Aorta (tissue), 5 donors: ENCODE data around the gene UBTF. TPM values are rescaled to one million over a fixed set of nuclear protein-coding genes. Genes with fewer than 3 reads are reported as not detected.

Experiments
- ATAC-seq: fragments of 200-7000 bp; cut with Tn5 transposase; one replicate; pipeline ENCODE4 v1.9.1; 2022; ENCODE audit warnings: moderate library complexity; ENCODE audit not compliant: low FRiP score
- DNase-seq, 2 donors: peaks; one replicate each; pipeline ENCODE4 v3.0.0-alpha.2; 2020
- H3K27ac ChIP-seq, 2 donors: one replicate each; pipeline ENCODE4 v1.5.1; 2013; ENCODE audit warnings: low read length in 2 of 2, mild to moderate bottlenecking in 2 of 2, moderate library complexity in 2 of 2, control low read depth in 1 of 2, inconsistent platforms in 1 of 2, low read depth in 1 of 2
- H3K27me3 ChIP-seq, 2 donors: one replicate each; pipeline ENCODE4 v1.6.1; 2013; ENCODE audit warnings: control low read depth in 1 of 2, low read length in 1 of 2, mild to moderate bottlenecking in 1 of 2, moderate library complexity in 1 of 2; ENCODE audit not compliant: insufficient read depth in 2 of 2, control insufficient read depth in 1 of 2
- H3K36me3 ChIP-seq, 2 donors: one replicate each; pipeline ENCODE4 v1.6.1; 2013; ENCODE audit warnings: control low read depth in 1 of 2, low read length in 1 of 2, mild to moderate bottlenecking in 1 of 2; ENCODE audit not compliant: insufficient read depth in 2 of 2, control insufficient read depth in 1 of 2
- H3K4me1 ChIP-seq, 2 donors: one replicate each; pipeline ENCODE4 v1.6.1; 2013; ENCODE audit warnings: low read length in 2 of 2, control low read depth in 1 of 2, mild to moderate bottlenecking in 1 of 2, moderate library complexity in 1 of 2; ENCODE audit not compliant: insufficient read depth in 2 of 2, control insufficient read depth in 1 of 2
- H3K4me3 ChIP-seq, 2 donors: one replicate each; pipeline ENCODE4 v1.5.1; 2013; ENCODE audit warnings: low read length in 2 of 2, control low read depth in 1 of 2, mild to moderate bottlenecking in 1 of 2
- H3K9me3 ChIP-seq: one replicate; pipeline ENCODE4 v1.6.1; 2013; ENCODE audit warnings: mild to moderate bottlenecking, low read length; ENCODE audit not compliant: control insufficient read depth
- WGBS, 2 donors: extraction: QIAGEN DNeasy Blood & Tissue Kit; methylation state at CpG; one replicate each; pipeline ENCODE4 v1.1.7; 2013; 5-methylcytosine and 5-hydroxymethylcytosine counted together
- intact Hi-C, 2 donors: fragments of 100-400 bp; cut with DNase I; formaldehyde crosslinking; loops; one replicate each; pipeline versions ENCODE4 v1.14.2 to v1.15.0; 2022
- polyA plus RNA-seq, 2 donors: library from polyadenylated mRNA; stranded (reverse); fragments of 200-250 nt; gene quantifications; one replicate each; pipeline ENCODE4 v1.2.3, GENCODE V29; 2013
- total RNA-seq, 2 donors: library from RNA; stranded (reverse); fragmentation: NEBNext Ultra II Directional; extraction: Animal tissue kit (Norgen Biotek cat#: 25700); gene quantifications; one replicate each; pipeline ENCODE4 v1.2.1, GENCODE V29; 2021
- donor health status: healthy with polysubstance abuse.
- donor health status: Bipolar disorder and iron deficiency.
- donor health status: DM: no; HTN: no; CAD: no.
- donor health status: DM: no; HTN: no; CAD: no.
- donor health status: DM: yes; HTN: yes; CAD: no.

UBTF gene
- total and polyA plus RNA-seq, 4 donors, result 26.5 to 75.4 (median 42.5) TPM

DNA sequence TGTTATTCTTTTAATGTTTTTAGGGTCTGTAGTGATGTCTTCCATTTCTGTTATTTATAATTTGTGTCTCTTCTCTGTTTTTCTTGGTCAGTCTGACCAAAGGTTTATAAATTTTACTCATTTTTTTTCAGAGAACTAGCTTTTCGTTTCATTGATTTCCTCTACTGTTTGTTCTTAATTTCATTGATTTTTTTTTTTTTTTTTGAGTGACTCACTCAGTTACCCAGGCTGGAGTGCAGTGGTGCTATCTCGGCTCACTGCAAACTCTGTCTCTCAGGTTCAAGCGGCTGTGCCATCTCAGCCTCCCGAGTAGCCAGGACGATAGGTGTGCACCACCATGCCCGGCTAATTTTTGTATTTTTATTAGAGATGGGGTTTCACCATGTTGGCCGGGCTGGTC, 12.6 kb upstream of the UBTF start:
- H3K4me3 ChIP-seq, result no peak overlapping the region
- intact Hi-C loops, result no loop called here
- H3K27me3 ChIP-seq, result no peaks in the 10 kb centered on the region
- no peak for DNase-seq
- H3K27ac ChIP-seq, result no peak overlapping the region
- H3K36me3 ChIP-seq, result no peaks in the 10 kb centered on the region
- 88 to 90% methylated on average over 7 of the region's 7 CpGs for WGBS, 2 donors
- no peaks in the 10 kb centered on the region for H3K4me1 ChIP-seq
- ATAC-seq, result no peak
- H3K9me3 ChIP-seq, result no peaks in the 10 kb centered on the region

DNA sequence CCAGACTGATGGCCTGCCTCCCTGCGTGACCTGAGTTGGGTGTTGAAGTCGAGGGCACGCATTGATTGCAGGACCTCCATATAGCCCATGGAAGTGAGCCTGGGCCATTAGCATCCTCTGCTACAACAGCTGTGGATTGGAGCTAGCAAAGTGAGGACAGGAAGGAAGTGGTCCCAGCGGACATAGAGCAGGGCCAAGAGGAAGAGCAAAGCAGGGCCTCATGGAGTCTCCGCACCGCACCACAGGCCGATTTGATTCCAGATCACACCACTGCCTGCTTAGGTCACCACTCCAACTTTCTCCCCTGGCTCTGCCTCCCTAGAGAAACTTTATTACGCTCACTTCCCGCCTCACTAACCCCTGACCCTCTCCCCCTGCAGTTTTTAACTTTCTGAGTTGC, 10.7 kb upstream of the UBTF start:
- no peaks in the 10 kb centered on the region for H3K36me3 ChIP-seq
- H3K27me3 ChIP-seq, result no peaks in the 10 kb centered on the region
- H3K4me3 ChIP-seq, result no peak overlapping the region
- intact Hi-C loops, result no loop called here
- no peak for ATAC-seq
- H3K4me1 ChIP-seq, result no peaks in the 10 kb centered on the region
- no peak for DNase-seq
- H3K9me3 ChIP-seq, result no peaks in the 10 kb centered on the region
- no peak overlapping the region for H3K27ac ChIP-seq
- 72 to 83% methylated on average over 8 to 9 of the region's 9 CpGs for WGBS, 2 donors

DNA sequence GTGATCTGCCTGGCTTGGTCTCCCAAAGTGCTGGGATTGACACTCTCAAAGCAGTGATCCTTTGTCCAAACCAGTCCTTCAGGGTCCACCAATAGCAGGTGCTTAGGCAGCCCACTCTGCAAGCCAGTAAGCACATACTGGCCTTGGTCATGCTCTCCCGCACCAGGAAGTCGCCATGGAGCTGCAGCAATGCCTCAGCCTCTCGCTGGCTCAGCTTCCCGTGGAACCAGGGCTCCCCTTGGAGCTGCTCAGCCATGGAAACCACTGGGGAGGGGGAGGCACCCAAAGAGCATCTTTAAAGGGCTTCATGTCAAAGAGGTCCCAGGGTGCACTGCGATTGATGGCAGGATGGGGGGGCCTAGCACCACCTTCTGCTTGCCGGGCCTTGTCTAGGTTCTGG, 9.6 kb upstream of the UBTF start:
- no peak overlapping the region for H3K4me3 ChIP-seq
- intact Hi-C loops, result no loop called here
- DNase-seq, result no peak
- H3K9me3 ChIP-seq, result no peaks in the 10 kb centered on the region
- H3K27ac ChIP-seq, result no peak overlapping the region
- H3K4me1 ChIP-seq, result no peaks in the 10 kb centered on the region
- H3K27me3 ChIP-seq, result no peaks in the 10 kb centered on the region
- WGBS, 2 donors, result 83 to 84% methylated on average over 6 of the region's 6 CpGs
- no peaks in the 10 kb centered on the region for H3K36me3 ChIP-seq
- no peak for ATAC-seq

DNA sequence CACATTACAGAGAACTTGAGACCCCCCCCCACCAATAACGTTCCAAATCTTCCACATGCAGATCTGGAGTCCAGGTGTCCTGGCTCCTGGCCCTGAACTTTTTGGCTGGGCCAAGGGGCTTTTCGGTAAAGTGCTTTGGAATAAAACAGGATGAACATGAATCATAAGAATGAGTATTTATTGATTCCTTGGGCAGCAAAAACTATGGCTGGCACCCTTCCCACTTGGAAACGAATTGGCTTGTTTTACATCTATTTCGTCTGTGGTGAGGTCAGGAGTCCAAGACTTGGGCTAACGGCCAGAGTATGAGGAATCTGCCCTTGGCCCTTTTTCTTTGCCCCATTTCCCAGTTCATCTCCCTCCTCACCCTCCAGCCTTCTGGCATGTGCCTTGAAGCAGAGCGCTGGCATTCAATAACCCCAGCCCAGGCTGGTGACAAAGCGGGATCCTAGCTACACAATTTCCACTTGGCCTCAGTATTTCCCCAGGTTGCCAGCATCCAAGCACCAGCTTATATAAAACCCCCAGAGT, 4.1 kb upstream of the UBTF start:
- Histone ChIP-seq H3K27ac (peak overlapping the region; percentile 5 to 54), H3K4me3 (no peak overlapping the region), H3K9me3 (no peaks in the 10 kb centered on the region), H3K27me3 (no peaks in the 10 kb centered on the region), H3K36me3 (no peaks in the 10 kb centered on the region), H3K4me1 (peaks cover 0 to 2% of the 10 kb centered on the region in 2 donors)
- ATAC-seq (no peak), DNase-seq (no peak)
- intact Hi-C loops, result no loop called here
- 4 to 8% methylated on average over 7 of the region's 7 CpGs for WGBS, 2 donors

DNA sequence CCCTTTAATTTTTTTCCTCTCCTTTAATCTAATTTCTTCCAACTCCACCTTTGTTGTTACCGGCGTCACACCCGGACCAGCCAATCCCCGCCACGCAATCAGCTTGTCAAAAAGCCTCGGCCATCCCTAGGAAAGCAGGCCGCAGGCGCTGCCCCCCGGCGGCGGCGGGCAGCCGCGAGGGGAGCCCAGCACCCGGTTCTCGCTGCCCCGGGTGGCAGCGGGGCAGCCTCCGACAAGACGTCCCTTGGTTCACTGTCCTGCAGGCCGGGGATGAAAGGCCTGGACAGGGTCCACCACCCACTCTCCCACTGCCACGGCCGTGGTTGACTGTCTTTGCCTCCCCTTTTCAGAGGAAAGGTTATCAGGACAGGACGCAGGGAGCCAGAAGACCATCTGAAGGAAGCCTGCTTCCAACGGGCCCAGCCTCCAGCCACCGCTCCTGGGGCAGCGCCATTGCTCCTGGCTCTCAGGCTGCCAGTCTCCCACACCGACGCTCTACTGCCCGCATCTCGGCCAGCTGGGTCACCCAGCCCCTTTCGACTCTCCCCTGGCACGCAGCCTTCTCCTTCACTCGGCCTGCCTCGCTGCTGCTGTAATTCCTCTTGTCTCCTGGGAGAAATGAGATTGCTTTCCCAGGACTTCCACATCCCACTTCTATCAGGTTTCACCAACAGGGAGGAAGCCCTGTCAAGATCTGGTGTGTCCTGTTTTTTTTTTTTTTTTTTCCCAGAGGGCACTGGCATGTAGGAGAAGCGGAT, 2.8 kb upstream of the UBTF start:
- ATAC-seq (peak; percentile 61), DNase-seq (peak; percentile 87 to 91)
- Histone ChIP-seq H3K4me3 (peak overlapping the region; percentile 90 to 98), H3K27ac (peak overlapping the region; percentile 33 to 88), H3K9me3 (no peaks in the 10 kb centered on the region), H3K4me1 (peaks cover 0 to 2% of the 10 kb centered on the region in 2 donors), H3K27me3 (no peaks in the 10 kb centered on the region), H3K36me3 (no peaks in the 10 kb centered on the region)
- intact Hi-C loops, result no loop called here
- WGBS, 2 donors, result 0 to 2% methylated on average over 36 of the region's 36 CpGs

DNA sequence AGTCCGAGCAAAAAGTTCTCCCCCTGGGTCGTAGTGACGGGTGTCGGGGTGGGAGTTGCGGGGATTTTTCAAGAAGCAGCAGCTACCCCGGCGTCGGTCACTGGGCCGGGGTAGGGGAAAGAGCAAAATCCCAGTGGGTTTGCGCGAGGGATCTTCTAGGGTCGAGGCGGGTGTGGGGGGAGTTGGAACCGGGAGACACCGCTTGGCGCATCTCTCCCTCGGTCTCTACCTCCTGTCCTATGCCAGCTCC, 2.3 kb upstream of the UBTF start:
- no peak for ATAC-seq
- peak; percentile 68 to 74 for DNase-seq
- H3K27ac ChIP-seq, result peak overlapping the region; percentile 33 to 88
- no peaks in the 10 kb centered on the region for H3K9me3 ChIP-seq
- intact Hi-C loops, result no loop called here
- WGBS, 2 donors, result 0 to 1% methylated on average over 17 of the region's 17 CpGs
- peaks cover 0 to 2% of the 10 kb centered on the region in 2 donors for H3K4me1 ChIP-seq
- H3K4me3 ChIP-seq, result peak overlapping the region; percentile 90 to 98
- H3K27me3 ChIP-seq, result no peaks in the 10 kb centered on the region
- no peaks in the 10 kb centered on the region for H3K36me3 ChIP-seq

DNA sequence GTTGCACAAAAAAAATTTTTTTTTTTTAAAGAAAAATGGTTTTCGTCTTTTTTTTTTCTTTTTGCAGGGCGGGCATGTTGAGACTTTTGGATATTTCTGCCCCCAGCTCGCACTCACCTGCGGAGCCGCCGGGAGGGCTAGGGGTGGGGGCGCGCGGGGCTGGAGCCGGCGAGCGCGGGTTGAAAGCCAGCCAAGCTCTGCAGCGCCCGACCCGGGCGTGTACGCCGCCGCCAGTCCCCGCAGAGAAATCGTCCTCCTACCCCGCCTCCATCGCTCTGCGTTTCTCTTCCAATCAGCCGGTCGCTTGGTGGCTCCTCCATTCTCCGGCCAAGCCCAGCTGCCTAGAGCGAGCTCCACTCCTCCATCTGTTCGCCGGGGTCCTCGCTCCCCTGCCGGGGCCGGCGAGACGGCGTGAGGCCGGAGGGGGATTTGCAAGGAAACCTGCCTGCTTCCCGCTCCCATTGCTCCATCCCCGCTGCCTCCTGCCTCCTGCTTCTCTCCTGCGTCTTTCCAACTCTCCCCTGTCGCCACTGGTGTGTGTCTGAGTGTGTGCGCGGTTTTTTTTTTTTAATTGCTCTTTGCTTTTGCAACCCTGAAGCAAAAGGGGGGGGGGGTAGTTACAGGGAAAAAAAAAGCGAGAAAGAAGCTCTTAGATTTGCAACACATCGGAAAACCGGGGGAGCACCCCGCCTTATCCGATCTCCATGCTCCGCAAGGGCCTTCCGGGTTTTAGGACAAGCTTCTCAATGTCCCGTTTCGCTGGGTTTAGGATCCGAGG, 1.8 kb upstream of the UBTF start:
- Histone ChIP-seq H3K9me3 (no peaks in the 10 kb centered on the region), H3K27ac (peak overlapping the region; percentile 88 to 99), H3K4me1 (peaks cover 0 to 2% of the 10 kb centered on the region in 2 donors), H3K4me3 (peak overlapping the region; percentile 90 to 98), H3K36me3 (peaks cover 0 to 2% of the 10 kb centered on the region in 2 donors), H3K27me3 (no peaks in the 10 kb centered on the region)
- ATAC-seq, result peak; percentile 63
- intact Hi-C loops, result no loop called here
- DNase-seq, result peak; percentile 85 to 90
- WGBS, 2 donors, result 0 to 1% methylated on average over 47 to 54 of the region's 54 CpGs

DNA sequence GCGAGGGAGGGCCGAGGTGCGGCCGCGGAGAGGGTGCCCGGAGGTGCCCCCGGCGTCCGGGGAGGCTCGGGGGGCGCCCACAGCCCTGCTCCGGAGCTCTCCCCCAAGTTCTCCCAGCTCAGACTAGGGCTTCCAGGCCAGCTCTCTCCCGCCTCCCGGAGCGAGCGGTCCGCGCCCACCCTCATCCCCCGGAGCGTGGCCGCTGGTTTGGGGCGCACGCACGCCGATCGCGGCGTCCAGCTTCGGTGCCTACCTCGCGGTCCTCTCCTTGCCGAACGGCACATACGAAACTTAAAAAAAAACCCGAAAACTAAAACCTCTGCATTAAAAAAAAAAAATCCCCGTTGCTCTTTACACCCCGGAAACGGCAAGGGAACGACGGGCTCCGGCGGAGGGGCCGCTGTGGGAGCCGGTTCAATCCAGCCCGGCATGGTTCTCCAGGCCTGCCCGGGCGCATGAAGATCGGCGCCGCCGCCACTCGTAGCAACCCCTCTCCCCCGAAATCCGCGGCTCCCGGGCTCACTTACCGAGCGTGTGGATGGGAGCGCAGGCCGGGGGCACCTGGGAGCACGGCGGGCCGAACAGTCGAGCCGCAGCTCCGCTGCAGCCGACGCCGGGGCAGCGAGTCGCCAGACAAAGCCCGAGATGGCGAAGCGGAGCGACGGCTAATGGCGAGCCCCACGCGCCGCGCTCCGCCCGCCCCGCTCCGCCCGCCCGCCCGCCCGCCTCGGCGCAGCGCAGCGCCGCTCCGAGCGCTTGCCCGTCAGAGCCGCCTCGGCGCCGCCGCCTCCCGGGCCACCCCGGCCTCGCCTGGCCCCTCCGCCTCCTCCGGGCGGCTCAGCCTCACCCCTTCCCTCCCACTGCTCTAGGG, 973 bp upstream of the UBTF start:
- intact Hi-C loops, result no loop called here
- DNase-seq (peak; percentile 67 to 82), ATAC-seq (peak; percentile 55)

More for the DNA sequence above, 973 bp upstream of the UBTF start:
- Histone ChIP-seq H3K4me1 (peaks cover 0 to 2% of the 10 kb centered on the region in 2 donors), H3K4me3 (peak overlapping the region; percentile 90 to 98), H3K27ac (peak overlapping the region; percentile 94 to 99), H3K27me3 (no peaks in the 10 kb centered on the region), H3K36me3 (peaks cover 0 to 5% of the 10 kb centered on the region in 2 donors), H3K9me3 (no peaks in the 10 kb centered on the region)
- 1% methylated on average over 92 to 108 of the region's 108 CpGs for WGBS, 2 donors
